ENCODE data around the gene KCNE3.

The KCNE3 gene, protein sequence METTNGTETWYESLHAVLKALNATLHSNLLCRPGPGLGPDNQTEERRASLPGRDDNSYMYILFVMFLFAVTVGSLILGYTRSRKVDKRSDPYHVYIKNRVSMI

GRCh38 chr11:74466916-74467885 lies at the start of gene KCNE3:
TSS of gene KCNE3 (minus strand) at chr11:74467549. CDS start at chr11:74457563, 9,986 bp downstream.
- DNase-seq (ENCODE audit: low read depth in 2 of 2), result no peak

DNA sequence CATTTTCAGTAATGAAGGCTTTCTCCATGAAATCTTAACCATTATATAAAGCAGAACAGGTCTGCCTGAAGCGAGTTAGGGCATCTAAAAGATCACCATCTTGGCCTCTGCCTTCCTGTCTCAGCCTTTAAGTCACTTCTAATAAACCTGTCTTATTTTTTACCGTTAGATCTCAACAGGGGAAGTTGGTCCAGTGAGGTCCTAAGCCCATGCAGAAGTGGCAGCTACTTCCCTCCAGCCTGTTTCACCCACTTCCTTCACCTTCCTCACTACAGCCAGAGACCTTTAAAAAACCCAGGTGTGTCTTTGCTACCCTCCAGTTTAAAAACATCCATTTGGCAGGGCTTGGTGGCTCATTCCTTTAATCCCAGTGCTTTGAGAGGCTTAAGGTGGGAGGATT lies 40.2 kb upstream of the KCNE3 start:
- no peak for DNase-seq (ENCODE audit: low read depth in 2 of 2)

- DNase-seq (ENCODE audit: low read depth in 2 of 2), result no peak
Measured at GRCh38 chr11:74506823-74507222, 39.5 kb upstream of the KCNE3 start.

DNA sequence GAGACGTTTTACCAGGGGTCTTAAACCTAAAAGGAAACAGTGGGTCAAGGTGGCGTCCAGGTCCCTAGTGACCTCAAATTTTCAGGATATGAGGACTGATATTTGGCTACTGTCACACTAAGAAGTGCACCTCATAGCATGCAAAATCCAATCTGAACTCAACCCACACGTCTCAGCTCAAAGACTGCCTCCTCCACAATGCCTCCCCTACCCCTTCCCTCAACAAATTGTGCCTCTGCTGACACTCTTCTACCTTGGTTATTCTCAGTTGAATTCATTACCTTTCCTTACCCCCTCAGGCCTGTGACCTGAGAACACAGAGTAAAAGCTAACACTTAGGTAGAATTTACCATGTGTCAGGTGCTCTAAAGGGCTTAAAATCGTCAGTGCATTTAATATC lies 38.6 kb upstream of the KCNE3 start:
- no peak for DNase-seq (ENCODE audit: low read depth in 2 of 2)

GRCh38 chr11:74504100-74504691 lies 36.8 kb upstream of the KCNE3 start:
- no peak for DNase-seq (ENCODE audit: low read depth in 2 of 2)

GRCh38 chr11:74494916-74495315 lies 27.6 kb upstream of the KCNE3 start:
- DNase-seq (ENCODE audit: low read depth in 2 of 2), result no peak

DNA sequence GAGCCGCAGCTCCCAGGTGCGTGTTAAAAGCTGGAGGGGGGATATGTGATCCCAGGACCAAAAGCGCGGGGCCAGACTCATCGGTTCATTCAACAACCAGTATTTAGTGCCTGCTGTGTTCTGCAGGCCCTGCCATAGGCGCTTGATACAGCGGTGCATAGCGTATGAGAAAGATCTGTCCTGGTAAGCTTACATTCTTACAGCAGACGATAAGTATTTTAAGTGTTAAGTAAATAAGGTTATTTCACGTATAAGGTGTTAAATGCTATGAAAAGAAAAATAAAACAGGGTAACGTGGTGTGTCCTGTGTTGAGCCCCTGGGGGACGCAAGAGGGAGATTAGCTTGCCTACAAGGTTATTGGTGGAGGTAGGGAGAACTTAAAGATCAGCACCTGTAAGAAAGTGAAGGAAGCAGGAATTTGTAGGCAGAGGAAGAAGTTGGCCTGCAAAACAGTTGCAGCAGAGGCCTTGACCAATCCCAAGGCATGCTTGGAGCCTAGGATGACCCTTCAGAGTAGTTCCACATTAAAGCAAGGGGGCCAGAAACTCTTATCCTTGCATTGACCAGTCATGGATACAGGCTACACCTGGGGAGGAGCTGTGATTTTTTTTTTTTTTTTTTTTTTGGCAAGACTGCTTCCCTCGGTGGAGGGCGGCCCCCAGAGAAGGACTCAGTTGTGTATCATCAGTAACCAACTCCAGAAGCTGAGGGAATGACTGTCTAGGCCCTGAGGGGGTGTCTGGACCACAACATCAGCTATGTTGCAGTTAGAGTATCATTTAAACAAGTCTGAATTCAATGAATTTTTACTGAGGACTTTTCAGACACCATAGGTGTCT lies 26.7 kb upstream of the KCNE3 start:
- no peak for DNase-seq (ENCODE audit: low read depth in 2 of 2)

DNA sequence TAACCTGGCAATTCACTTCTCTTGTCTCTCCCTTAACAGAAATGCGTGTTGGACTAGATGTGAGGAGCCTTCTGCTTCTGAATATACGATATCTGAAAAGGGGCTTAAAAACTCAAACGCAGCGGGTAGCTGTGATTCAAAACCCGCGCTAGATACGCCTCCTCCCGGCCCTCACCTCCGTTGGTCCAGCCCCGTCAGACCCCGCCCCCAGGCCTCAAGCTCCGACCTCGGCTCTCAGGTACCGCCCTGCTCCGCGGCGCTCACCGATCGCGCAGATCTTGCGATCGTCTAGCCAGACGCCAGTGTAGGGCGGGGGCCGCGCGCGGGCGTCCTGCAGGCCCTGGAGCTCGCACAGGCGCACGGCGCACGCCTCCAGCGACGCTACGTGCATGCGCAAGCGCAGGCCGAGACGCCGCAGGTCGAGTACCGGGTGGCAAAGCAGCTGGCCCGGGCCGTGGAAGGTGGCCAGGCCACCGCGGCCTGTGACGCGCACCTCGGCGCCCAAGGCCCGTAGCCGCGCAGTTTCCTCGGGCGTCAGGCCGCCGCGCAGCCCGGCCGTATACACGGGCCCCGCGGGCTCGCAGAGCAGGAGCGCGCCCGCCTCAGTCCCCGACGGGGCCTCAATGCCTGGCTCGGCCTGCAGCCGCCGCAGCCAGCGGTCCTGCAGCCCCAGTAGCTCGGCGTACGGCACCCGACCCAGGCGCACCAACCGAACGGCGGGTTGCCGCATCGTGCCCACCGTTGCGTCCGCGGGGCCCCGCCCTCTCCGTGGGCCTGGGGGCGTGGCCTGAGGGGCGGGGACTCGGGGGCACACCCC lies 25.8 kb upstream of the KCNE3 start, which contains the start of gene LIPT2:
Gene LIPT2, minus strand, starts transcription at position 751 of the 817 bp plus-strand sequence. Its CDS starts 21 bp downstream, at position 730.
- peak; percentile 96 to 98 for DNase-seq (ENCODE audit: low read depth in 2 of 2)

GRCh38 chr11:74492084-74492483 lies 24.7 kb upstream of the KCNE3 start:
- no peak for DNase-seq (ENCODE audit: low read depth in 2 of 2)

DNA sequence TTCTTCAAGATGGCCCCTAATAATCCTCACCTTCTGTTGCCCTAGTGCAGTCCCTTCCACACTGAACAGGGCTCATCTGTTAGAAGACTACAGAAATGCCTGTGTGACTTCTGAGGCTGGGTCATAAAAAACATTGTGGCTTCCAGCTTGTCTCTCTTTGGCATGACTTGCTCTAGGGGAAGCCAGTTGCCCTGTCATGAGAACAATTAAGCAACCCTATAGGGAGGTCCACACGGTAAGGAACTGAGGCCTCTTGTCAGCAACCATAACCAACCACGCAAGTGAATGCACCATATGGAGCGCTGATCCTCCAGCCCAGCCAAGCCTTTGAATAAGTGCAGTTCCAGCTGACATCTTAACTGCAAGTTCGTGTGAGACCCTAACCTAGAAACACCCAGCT lies 23.6 kb upstream of the KCNE3 start:
- DNase-seq (ENCODE audit: low read depth in 2 of 2), result no peak

- DNase-seq (ENCODE audit: low read depth in 2 of 2), result no peak
Measured at GRCh38 chr11:74487875-74488274, 20.5 kb upstream of the KCNE3 start.

DNA sequence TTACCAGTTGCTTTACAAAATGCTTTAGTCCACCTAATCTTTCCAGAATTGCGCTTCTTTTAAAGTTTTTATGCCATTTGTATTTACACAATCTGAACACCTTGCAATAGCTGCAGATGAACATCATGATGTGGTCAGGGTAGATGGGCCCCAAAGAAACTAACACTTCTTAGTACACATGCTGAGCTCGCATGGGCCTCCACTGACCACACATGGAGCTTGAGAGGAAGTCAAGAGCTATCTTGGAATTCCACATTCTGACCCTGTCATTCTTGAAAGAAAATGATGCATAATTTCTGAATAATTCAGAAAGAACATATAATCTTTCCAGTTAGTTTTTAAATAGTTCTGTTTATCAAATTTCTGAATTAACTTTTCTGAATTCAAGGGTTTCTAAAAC lies 18.5 kb upstream of the KCNE3 start:
- DNase-seq (ENCODE audit: low read depth in 2 of 2), result no peak

GRCh38 chr11:74480688-74481417 lies 13.5 kb upstream of the KCNE3 start:
- DNase-seq (ENCODE audit: low read depth in 2 of 2), result no peak

DNA sequence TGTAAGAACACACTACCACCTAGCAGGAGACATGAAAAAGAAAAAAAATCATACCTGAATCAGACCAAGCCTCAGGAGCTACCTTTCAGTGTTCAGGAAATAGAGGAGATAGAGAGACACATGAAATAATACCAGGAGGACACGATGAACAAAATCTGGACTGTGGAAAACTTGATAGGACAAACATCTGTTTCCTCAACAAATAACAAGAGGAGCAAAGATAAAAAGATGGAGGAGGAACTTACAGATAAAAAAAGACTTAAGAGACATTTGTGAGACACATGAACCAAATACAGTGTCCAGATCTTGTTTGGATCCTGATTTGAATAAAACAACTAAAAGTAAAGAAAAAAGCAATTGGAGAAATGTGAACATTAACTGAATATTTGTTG lies 12.4 kb upstream of the KCNE3 start:
- DNase-seq (ENCODE audit: low read depth in 2 of 2), result no peak

GRCh38 chr11:74478877-74479731 lies 11.8 kb upstream of the KCNE3 start:
- no peak for DNase-seq (ENCODE audit: low read depth in 2 of 2)

DNA sequence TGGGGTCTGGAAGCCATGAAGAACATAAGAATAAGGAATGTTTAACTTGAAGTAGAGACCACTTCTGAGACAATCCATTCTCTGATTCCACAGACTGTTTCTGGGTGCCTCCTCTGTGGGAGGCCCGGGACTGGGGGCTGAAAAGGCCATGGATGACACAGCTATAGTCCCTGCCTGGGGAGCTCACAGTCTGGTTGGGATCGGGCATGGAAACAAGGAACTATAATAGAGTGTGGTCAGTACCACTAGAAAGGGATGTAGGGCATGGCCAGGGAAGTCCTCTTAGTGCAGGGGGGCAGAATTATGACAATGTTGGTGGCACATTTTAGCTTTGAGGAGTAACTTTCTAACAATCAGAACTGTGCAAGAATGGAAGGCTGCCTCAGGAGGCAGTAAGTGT lies 9.2 kb upstream of the KCNE3 start:
- DNase-seq (ENCODE audit: low read depth in 2 of 2), result no peak

DNA sequence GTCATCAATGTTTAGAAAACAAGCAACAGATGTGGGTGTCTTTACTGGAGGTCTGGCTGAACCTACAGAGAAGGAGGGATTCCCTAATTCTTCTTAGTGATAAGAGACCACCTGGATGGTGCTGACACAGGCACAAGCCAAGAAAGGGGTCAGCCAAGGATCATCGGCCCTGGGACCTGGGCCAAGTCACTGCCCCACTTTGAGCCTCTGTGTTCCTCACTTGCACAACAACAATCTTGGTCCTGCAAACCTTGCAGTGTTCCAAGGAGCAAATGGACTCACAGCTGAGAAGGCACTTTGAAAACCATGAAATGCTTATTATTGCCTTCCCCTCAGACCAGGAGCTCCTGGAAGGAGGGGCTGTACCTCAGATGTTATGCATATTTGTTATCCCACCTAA lies 7.0 kb upstream of the KCNE3 start:
- no peak for DNase-seq (ENCODE audit: low read depth in 2 of 2)

GRCh38 chr11:74473382-74474173 lies 6.2 kb upstream of the KCNE3 start:
- DNase-seq (ENCODE audit: low read depth in 2 of 2), result no peak
